Chondrocyte (in vitro differentiated cells): ENCODE measurements around the gene BMF. TPM values are rescaled to one million over a fixed set of nuclear protein-coding genes. Genes with fewer than 3 reads are reported as not detected.
"Not testable (repeated sequence)": the region's sequence is repeated elsewhere in the genome, so short reads cannot be mapped to it uniquely, and the experiment has no call there.

ENCODE experiments used
- DNase-seq: peaks from one replicate; pipeline ENCODE4 v3.0.0; 2021; ENCODE audit warnings: mixed read lengths, low spot score
- H3K27ac Mint-ChIP-seq: one replicate; pipeline ENCODE4 v1.8.0; 2021; ENCODE audit warnings: mild to moderate bottlenecking, moderate library complexity, mixed read lengths; ENCODE audit not compliant: unreplicated experiment
- H3K27me3 Mint-ChIP-seq: 2 replicates; pipeline ENCODE4 v1.8.0; 2021; ENCODE audit warnings: low read depth, mixed read lengths
- H3K36me3 Mint-ChIP-seq: 2 replicates; pipeline ENCODE4 v1.8.0; 2021; ENCODE audit warnings: low read depth, mixed read lengths
- H3K4me1 Mint-ChIP-seq: 2 replicates; pipeline ENCODE4 v1.8.0; 2021; ENCODE audit warnings: low read depth, mild to moderate bottlenecking, mixed read lengths
- H3K4me3 Mint-ChIP-seq: one replicate; pipeline ENCODE4 v1.8.0; 2021; ENCODE audit warnings: mild to moderate bottlenecking, moderate library complexity, mixed read lengths; ENCODE audit not compliant: unreplicated experiment
- H3K9me3 Mint-ChIP-seq: 2 replicates; pipeline ENCODE4 v1.8.0; 2021; ENCODE audit warnings: low read depth, mixed read lengths
- long read RNA-seq: library from polyadenylated mRNA; stranded (forward); transcript quantifications from one replicate; pipeline ENCODE4 v2.0.0, GENCODE V29; 2021
- total RNA-seq: library from RNA; stranded (reverse); gene quantifications from 3 replicates; pipeline ENCODE4 v1.2.1, GENCODE V29; 2021
- TF ChIP-seq, protein P1 (sequence below): fragments of 200-600 bp; sonication (generic); IDR thresholded peaks from 2 replicates; pipeline ENCODE4 v1.5.0; 2021; ENCODE audit warnings: antibody characterized with exemption, mild to moderate bottlenecking, moderate library complexity

Gene BMF, protein sequence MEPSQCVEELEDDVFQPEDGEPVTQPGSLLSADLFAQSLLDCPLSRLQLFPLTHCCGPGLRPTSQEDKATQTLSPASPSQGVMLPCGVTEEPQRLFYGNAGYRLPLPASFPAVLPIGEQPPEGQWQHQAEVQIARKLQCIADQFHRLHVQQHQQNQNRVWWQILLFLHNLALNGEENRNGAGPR
- 15.1 to 40.9 TPM (median 17.9 TPM) in 3 replicates for total RNA-seq
- long read RNA-seq, full-length matches to known transcripts, result 2 of 4 reads
- long read RNA-seq, partial matches to known transcripts, result 0 of 4 reads
- long read RNA-seq, other reads (novel, unspliced or antisense), result 2 of 4 reads

DNA sequence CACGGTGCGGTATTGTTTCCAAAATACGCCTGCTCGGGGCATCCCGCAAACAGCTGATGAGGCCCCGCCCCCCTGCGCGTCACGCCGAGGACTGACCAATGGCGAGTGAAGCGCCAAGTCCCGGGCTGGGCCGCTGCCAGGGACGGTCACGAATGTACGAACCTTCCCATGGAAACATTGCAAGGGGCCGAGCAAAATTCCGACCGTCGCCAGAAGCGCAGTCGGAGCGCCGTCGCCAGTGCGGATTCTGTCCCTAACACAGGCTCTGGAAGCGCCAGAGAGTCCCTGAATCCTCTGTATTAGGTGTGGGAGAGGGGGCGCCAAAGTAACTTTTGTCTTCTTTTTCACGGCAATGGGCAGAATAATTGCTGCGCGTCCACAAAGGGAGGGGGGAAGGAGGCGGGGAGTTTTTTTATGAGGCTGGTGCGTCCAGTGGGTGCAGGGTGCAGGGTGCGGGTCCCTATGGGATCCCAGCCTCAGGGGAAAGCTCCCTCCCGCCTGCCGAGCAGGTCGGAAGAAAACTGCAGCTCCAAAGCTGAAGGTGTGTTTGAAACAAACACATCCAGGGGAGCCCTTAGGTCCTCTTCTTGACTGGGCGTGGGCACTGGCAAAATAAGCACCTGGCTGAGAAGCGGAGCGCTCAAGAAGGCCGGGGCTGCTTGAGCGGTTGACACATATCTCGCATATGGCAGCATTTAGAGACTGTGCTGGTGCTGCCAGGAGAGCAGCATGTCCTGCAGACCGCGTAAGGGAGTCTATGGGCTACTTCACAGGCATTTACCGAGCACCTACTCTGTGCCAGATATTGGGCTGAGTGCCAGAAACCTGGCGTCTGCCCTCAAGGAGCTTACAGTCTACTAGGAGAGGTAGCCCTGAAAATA lies at the start of gene BMF:
TSS of gene BMF (minus strand) at position 25 of the 881 bp plus-strand sequence. CDS start 2,793 bp downstream, outside the sequence.
- peaks cover 53% of the 10 kb centered on the region for H3K4me1 Mint-ChIP-seq
- DNase-seq, result peak; percentile 99
- peak within 1 kb of the TSS; percentile 91 for H3K4me3 Mint-ChIP-seq
- H3K36me3 Mint-ChIP-seq, result no peaks in the 10 kb centered on the region
- TF ChIP-seq, protein P1, sequence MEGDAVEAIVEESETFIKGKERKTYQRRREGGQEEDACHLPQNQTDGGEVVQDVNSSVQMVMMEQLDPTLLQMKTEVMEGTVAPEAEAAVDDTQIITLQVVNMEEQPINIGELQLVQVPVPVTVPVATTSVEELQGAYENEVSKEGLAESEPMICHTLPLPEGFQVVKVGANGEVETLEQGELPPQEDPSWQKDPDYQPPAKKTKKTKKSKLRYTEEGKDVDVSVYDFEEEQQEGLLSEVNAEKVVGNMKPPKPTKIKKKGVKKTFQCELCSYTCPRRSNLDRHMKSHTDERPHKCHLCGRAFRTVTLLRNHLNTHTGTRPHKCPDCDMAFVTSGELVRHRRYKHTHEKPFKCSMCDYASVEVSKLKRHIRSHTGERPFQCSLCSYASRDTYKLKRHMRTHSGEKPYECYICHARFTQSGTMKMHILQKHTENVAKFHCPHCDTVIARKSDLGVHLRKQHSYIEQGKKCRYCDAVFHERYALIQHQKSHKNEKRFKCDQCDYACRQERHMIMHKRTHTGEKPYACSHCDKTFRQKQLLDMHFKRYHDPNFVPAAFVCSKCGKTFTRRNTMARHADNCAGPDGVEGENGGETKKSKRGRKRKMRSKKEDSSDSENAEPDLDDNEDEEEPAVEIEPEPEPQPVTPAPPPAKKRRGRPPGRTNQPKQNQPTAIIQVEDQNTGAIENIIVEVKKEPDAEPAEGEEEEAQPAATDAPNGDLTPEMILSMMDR, result peak; percentile 74
- H3K9me3 Mint-ChIP-seq, result no peaks in the 10 kb centered on the region
- H3K27ac Mint-ChIP-seq, result peak within 1 kb of the TSS; percentile 85
- H3K27me3 Mint-ChIP-seq, result peaks cover 5% of the 10 kb centered on the region

GRCh38 chr15:40157778-40158447 lies 49.2 kb upstream of the BMF start:
- Mint-ChIP-seq H3K36me3 (no peaks in the 10 kb centered on the region), H3K27me3 (no peaks in the 10 kb centered on the region), H3K9me3 (no peaks in the 10 kb centered on the region), H3K4me3 (no peak overlapping the region), H3K4me1 (peaks cover under 1% of the 10 kb centered on the region), H3K27ac (no peak overlapping the region)
- DNase-seq, result no peak
- TF ChIP-seq, protein P1, result no peak

DNA sequence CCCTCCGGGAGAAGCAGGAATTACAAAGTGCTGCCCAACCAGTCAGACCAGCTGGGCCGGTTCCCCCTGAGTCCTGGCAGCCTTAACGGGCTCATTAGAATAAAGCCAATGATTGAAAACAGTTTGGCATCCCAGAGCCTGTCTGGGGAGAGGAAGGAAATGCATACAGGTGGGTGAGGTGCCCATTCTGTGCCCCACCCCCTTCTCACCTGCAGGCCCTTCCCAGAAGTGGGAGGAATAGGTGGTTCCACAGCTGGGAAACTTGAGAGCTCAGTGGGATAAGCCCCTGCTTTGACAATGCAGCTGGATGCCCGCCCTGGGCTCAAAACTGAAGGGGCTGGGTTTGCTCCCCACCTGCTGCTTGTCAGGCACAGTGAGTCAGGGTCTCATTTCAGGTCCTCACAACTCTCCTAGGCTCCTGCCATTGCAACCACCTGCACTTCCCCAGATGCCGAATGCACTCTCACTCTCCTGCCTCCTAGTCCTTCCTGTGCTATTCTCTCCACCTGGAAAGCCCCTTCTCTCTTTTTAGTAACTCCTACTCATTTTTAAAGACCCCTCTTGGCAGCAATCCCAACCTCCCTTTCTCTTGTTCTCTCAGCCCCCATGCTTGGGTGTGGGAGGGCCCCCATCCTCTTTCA lies 46.7 kb upstream of the BMF start:
- no peak overlapping the region for H3K27ac Mint-ChIP-seq
- H3K4me3 Mint-ChIP-seq, result no peak overlapping the region
- no peaks in the 10 kb centered on the region for H3K36me3 Mint-ChIP-seq
- no peaks in the 10 kb centered on the region for H3K9me3 Mint-ChIP-seq
- no peaks in the 10 kb centered on the region for H3K27me3 Mint-ChIP-seq
- TF ChIP-seq, protein P1, result no peak
- H3K4me1 Mint-ChIP-seq, result peaks cover 3% of the 10 kb centered on the region
- DNase-seq, result no peak

DNA sequence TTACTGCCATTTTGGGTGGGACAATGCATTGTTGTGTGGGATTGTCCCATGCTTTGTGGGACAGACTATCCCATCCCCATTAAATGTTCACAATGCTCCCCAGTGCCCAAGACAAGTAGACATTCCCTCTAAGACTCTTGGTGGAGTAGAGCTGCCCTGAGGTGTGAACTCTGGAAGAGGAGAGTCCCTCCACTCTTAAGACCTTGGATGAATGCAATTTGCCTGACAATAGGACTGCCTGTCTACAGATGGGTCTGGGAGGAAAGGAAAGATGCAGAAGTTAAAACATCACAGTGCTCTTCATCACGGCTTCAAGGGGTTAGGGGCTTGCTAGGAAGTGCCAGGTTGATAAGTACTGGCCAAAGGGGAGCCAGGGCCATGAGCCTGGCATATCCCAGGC lies 46.1 kb upstream of the BMF start:
- DNase-seq, H3K4me1 Mint-ChIP-seq, H3K36me3 Mint-ChIP-seq, H3K27ac Mint-ChIP-seq, H3K4me3 Mint-ChIP-seq, H3K27me3 Mint-ChIP-seq, H3K9me3 Mint-ChIP-seq: not testable (repeated sequence)

GRCh38 chr15:40151991-40152390 lies 43.3 kb upstream of the BMF start:
- Mint-ChIP-seq H3K4me1 (peaks cover 8% of the 10 kb centered on the region), H3K4me3 (no peak overlapping the region), H3K9me3 (no peaks in the 10 kb centered on the region), H3K27me3 (no peaks in the 10 kb centered on the region), H3K27ac (no peak overlapping the region), H3K36me3 (no peaks in the 10 kb centered on the region)
- TF ChIP-seq, protein P1, result no peak
- no peak for DNase-seq
